TTC549 (cell line): ENCODE data around the gene SOX12.
"Not testable (repeated sequence)": the region's sequence is repeated elsewhere in the genome, so short reads cannot be mapped to it uniquely, and the experiment has no call there.

Experiments
- FAIRE-seq: peaks from 2 replicates; lab custom pipeline; 2012; peaks lifted over from hg19 to GRCh38; lab: Jason Lieb, UNC

Gene SOX12

DNA sequence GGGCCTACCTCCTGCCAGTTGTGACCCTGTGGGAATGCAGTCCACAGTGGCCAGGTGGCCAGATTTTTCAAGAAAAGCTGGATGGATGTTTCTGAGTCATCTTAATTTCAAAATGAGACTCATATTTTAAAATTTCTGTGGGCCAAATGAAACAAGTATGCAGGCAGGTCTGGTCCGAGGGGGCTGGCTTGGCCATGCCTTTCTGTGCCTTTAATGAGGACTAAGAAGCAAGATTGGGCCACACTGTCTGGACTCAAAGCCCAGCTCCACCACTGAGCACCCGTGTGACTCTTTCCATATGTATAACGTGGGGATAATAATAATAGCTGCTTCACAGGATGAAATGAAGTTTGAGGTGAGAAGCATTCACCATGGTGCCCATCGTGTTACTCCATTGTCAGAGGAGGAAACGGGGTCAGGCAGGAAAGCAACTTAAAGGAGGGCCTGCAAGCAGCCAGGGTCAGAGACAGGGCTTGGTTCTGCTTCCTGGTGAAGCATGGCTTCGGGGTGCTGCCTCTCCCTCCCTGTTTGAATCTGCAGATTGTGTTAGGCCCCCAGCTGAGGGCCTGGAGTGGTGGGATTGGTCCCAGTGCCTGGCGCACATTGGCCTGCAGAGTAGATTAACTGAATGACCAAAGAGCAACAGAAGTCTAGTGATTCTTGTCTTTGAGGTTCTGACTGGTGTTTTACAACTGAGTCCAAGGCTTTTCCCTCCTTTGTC lies 3.8 kb downstream of the SOX12 start:
- FAIRE-seq, result no peak

DNA sequence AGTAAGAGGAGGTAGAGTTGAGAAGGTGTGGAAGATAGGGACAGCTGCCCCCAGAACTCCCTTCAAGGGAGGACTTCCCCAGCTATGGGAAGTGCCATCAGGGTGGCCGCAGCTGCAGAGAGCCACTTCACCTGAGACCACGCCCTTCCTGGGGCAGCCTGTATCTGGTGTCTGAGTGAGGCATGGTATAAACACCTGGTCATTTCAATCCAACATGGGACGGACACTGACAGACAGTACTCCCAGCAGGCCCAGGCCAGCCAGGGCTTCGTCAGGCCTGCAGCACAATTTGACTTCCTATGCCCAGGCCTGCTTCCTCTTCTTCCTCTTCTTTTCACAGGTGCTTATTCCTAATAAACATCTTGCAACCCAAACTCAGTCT lies 4.5 kb downstream of the SOX12 start:
- FAIRE-seq, result no peak

DNA sequence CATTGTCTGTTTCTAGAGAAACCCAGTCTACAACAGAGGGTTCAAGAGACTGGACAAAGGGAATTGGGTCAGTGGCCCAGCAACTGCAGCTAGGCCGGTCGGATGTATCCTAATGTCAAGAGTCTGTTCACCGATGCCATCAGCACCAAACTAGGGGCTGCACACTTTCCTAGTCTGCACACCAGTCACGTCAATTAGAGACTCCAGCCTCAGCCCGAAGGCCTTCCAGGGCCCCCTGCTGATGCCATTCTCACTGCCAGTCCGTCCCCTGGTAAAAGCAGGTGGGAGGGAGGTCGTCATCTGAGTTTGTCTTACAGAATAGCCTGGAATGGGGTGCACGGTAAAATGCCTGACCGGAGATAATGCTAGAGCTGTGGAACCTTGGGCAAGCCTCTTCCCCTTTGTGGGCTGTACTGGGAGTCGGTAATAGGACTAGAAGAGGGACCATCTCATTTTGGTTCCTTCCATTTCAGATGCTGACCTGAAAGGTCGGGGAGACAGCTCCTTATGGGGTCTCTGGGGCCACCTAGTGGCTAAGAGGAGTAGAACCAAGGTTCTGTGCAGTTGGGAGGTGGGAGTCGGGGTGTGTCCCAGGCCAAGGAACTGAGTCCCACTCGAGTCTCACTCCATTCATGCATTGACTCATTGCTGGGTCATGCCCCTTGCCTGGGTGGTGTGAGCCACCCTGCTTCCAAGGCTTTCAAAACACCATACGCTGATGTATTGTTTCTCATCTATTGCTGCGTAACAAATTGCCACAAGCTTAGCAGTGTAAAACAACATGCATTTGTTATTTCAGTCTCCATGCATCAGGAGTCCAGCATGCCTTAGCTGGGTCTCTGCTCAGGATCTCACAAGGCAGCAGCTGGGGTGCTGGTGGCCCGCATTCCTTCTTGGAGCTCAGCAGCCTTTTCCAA lies 5.1 kb downstream of the SOX12 start:
- FAIRE-seq, result no peak

DNA sequence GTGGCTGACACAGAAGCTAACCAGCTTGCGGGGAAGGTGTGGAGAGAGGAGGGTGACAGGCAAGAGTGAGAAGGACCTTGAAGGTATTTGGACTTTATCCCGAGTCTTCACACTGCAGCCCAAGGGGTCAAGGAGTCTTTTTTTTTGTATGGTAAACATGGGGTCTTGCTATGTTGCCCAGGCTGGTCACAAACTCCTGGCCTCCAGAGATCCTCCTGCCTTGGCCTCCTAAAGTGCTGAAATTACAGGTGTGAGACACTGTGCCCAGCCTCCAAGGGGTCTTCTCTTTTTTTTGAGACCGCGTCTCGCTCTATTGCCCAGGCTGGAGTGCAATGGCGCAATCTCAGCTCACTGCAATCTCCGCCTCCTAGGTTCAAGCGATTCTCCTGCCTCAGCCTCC lies 9.2 kb downstream of the SOX12 start:
- no peak for FAIRE-seq

DNA sequence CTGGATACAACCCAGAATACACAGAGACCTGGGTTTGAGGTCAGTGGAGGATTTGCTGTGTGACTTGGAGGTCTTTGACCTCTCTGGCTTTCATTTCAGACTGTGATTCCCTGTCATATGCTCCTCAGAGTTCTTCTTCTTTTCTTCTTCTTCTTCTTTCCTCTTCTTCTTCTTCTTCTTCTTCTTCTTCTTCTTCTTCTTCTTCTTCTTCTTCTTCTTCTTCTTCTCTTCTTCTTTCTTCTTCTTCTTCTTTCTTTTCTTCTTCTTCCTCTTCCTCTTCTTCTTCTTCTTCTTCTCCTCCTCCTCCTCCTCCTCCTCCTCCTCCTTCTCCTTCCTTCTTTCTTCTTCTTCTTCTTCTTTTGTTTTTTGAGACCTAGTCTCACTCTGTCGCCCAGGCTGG lies 10.7 kb downstream of the SOX12 start:
- FAIRE-seq, result not testable (repeated sequence)

DNA sequence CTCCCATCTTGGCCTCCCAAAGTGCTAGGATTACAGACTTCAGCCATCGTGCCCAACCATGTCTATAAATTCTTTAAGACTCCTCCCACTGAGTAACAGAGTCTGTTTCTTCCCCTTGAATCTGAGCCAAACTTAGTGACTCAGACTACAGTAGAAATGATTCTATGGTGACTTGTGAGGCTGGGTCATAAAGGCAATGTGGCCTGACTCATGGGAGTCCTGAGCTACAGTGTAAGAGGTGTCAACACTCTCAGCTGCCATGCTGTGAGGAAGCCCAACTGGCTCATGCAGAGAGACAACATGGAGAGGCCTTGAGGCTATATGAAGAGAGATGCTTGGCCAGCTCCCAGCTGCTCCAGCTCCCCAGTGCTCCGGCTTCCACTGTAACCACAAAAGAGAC lies 16.3 kb downstream of the SOX12 start:
- no peak for FAIRE-seq

DNA sequence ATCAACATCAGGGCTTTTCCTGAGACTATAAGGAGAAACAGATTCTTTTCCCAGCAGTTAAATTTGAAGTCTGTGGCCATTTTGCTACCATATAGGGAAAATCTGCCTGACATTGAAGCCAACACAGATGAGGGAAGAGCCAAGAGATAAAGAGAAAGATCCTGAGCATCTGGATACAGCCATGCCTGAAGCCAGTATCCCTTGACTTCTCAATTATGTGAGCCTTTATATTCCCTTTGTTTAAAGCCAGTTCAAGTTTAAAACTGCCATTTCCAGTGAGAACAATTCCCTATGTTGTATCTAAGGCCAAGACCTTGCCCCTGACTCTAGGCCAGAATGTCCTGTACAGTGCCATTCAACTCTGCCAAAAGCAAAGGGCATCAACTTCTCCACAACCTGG lies 17.8 kb downstream of the SOX12 start:
- FAIRE-seq, result no peak

DNA sequence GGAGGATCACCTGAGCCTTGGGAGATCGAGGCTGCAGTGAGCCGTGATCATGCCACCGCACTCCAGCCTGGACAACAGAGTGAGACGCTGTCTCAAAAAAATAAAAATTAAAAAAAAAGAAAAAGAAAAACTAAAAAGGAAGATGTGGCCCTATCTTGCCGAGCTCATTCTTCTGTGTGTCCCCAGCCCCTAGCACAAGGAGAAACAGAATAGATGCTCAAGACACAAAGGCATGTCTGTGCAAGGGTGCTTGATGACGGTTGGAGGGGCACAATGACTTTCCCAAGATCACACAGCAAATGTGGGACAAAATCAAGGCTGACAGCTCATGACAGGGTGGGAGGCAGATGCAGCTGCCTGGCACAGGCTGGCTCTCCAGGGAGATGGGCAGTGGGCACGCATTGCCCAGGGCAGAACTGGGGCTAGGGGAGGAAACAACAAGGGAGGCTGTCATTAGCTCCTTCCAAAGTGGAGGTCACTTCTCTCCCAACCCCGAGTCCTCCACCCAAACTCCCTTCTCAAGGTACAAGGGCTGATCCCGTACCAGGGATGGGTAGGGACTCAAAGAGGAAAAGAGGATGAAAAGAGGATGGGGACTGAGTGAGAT lies 20.8 kb downstream of the SOX12 start:
- no peak for FAIRE-seq

DNA sequence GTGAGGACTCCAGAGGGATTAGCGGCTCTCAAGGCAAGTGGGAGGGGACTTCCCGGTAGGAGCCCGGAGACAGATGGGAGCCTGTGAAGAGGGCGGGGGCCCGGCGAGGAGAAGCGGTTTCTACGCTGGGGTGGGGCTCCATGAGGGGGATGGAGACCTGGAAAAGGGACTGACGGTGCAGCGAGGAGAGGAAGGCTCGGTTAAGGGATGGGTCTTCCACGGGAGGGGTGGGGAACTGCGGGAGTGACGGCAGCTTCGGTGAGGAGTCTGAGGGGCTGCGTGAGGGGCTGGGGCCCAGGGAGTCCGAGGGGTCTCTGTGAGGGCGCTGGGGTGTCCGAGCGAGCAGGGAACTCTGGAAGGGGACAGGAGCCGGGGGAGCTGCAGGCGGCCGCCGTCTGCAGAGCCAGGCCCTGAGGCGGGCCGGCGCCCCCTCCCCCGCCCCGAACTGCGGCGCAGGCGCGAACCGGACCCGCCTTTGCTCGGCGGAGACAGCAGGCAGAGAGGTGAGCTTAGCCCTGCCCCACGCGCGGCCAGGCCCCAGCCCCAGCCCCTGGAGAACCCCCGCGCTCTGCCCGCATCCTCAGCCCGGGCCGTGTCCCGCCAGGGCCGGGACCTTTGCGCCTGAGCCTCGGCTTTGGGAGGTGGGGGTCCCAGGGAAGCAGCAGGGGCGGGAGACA lies 21.4 kb downstream of the SOX12 start, which contains the start of gene NRSN2:
NRSN2 (plus strand) TSS at position 472 of the 677 bp plus-strand sequence. CDS start 2,533 bp downstream, outside the sequence.
- FAIRE-seq, result no peak

DNA sequence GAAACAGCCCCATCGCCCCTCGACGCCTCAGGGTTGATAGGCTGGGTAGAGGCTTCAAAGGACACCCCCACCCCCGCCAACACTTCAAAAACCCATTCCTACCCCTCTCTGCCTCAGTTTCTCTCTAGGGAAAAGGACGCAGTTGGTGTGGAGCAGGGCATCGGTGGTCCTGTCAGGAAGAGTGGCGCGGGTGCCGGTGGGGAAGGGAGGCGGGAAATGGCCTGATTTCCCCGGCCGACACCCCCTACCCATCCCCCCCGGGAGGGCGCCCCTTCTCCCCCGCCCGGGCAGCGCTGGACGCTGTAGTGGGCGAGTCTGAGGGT lies 21.9 kb downstream of the SOX12 start:
- no peak for FAIRE-seq

DNA sequence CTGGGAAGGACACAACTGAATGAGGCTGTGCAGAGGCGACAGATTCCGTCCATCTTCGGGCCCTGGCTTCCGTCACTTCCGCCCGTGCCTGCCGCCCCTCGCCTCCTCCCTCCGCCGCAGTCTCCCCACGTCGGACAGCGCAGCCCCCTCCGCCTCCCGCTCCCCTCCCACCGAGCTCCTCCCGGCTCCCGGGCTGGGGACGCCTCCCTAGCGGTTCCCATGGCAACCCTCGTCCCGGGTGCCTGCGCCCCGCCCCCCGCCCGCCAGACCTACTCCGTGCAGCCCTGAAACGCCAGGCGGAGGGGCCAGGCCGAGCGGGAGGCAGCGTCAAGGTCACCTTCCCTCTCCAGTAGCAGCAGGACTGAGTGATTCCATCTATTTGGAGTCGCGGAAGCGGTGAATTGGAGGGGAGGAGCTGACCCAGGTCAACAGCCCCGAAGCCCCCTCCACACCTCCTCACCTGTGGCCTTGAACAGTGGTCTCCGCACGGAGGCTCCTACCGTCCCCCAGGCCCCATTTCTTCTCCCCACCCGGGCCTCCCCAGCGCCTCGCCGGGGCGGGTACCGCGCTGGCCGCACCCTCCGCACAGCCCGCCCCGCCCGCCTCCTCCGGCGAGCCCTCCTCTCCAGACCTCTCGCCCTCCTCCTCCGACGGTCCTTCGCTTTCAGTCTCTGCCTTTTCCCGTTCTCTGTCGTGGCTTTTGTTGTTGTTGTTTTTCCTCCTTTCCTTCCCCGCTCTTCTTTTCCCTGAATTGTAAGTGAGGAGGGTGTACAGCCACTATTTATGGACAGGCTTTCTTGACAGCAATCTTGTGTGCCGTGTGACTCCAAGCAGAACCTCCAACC lies 22.5 kb downstream of the SOX12 start:
- peak; percentile 11 for FAIRE-seq

DNA sequence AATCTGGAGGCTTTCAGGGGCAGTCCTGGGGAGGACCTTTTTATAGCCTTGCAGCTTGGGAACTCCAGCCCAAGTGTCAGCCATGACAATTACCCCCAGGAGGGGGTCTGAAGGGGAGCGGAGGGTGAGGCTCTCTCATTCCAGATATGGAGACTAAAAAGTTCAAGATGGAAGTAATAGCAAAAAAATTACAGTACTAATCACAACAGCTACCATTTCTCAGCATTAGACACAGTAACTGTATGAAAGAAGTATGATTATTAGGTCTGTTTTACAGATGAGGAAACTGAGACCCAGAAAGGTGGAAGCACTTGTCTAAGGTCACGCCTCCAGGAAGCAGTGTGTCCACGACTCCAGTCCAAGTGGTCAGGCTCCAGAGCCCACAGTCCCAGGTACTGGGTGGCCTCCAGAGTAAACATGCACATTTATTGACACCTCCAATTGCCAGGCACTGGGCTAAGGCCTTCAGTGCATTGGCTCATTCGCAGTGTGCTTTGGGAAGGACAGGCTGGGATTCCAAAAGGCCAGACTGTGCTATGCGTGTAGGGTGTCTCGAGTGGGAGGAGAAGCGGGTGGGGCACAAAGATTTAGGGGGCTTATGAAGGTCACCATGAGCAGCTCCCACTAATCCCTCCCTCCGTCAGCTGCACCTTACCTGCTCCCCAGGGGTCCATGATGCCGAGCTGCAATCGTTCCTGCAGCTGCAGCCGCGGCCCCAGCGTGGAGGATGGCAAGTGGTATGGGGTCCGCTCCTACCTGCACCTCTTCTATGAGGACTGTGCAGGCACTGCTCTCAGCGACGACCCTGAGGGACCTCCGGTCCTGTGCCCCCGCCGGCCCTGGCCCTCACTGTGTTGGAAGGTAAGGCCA lies 23.9 kb downstream of the SOX12 start:
- FAIRE-seq, result no peak

DNA sequence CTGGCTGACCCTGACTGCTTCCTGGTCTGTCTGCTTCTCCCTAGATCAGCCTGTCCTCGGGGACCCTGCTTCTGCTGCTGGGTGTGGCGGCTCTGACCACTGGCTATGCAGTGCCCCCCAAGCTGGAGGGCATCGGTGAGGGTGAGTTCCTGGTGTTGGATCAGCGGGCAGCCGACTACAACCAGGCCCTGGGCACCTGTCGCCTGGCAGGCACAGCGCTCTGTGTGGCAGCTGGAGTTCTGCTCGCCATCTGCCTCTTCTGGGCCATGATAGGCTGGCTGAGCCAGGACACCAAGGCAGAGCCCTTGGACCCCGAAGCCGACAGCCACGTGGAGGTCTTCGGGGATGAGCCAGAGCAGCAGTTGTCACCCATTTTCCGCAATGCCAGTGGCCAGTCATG lies 27.8 kb downstream of the SOX12 start:
- FAIRE-seq, result no peak

DNA sequence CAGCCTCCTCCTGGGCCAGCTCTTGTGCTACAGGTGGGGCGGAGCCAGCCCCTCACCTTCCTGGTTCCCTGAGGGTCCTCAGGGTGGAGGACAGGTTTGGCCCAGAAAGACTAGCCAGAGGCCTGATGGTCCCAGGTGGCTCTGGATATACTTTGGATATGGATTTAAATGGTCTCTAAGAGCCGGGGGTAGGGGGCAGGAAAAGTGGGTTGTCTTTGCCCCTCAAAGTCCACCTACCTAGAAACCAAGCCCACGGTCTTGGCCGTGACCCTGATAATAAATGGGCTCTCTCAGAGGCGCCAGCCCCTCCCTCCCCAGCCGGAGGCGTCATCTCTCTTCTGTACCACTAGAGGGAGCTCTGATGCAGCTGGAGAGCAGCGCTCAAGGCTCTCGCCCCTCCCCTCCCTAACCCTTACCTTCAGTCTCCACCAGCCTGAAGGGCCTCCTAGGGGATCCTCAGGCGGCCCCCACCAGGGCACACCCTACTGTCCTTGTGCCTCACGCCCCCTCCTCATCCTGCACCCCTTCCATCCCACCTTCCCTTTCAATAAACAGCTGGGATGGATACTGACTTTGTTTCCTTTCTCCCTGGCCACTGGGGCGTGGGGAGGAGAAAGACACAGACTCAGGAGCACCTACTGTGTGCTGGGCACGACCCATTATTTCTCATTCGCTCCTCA lies 29.1 kb downstream of the SOX12 start:
- no peak for FAIRE-seq

DNA sequence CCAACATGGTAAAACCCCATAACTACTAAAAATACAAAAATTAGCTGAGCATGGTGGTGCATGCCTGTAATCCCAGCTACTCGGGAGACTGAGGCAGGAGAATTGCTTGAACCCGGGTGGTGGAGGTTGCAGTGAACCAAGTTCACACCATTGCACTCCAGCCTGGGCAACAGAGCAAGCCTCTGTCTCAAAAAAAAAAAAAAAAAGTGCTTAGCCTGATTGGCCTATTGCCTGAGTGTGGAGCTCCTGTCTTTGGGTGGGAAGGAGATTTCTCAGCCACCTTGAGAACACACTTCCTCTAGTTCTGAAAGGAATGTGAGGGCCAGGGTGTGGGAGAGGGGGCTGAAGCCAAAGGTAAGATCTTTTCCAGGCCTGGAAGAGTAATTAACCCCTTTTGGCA lies 30.8 kb downstream of the SOX12 start:
- not testable (repeated sequence) for FAIRE-seq

DNA sequence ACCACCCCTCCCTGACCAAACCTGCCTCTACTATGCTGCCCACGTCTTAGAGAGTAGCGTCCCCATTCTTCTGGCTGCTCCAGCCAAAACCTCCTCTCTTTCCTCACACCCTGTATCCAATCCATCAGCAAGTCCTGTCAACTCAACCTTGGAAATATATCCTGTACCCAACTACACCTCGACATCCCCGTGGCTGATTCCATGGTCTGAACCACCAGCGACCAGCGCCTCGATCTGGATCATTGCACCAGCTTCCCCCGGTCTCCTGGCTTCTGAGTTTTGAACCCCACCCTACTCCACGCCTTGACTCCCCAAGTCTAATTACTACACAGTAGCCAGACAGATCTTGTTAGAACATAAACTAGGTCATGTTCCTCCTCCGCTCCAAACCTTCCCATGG lies 31.4 kb downstream of the SOX12 start:
- FAIRE-seq, result no peak

DNA sequence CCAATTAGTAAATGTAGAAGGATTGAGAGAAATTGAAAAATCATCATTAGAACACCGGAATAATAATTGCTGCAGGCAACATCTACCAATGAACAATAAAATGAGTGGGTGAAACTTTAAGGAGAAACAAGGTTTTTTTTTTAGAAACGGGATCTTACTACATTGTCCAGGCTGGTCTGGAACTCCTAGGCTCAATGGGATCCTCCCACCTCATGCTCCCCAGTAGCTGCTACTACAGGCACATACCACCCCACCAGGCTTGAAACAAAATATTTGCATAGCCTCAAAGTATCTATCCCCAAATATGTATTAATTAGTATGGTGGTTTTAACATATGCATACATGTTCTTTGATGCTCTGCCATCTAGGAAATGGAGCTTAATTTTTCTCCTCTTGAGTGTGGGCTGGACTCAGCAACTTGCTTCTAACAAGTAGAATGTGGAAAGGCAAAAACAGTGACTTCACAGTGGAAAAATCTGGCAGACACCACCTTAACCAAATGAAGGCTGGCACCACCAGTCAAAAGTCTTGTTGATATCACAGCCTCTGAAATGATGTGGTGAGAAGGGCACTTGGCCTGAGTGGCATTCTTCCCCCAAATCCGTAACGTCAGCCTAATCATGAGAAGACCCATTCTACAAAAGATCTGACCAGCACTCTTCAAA lies 33.7 kb downstream of the SOX12 start:
- no peak for FAIRE-seq

DNA sequence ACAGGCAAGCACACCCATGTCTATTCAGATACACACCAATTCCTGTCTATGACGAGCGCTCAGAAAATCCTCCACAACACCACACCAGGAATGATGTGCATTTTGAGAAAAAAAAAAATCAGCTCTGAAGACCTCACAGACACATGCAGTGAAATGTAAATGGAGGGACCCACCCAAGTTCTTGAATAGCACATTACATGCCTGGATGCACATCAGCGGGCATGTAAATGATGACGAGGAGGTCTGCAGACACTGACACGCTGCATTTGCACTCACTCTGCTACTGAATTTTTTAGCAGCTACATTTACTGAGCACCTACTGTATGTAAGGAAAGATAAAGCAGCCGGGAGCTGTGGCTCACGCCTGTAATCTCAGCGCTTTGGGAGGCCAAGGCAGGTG lies 36.2 kb downstream of the SOX12 start:
- no peak for FAIRE-seq
